T1000 (cell line): ENCODE data around the gene NAPG.
"Not testable (repeated sequence)": the region's sequence is repeated elsewhere in the genome, so short reads cannot be mapped to it uniquely, and the experiment has no call there.

Experiments
- DNase-seq: peaks from one replicate; lab custom pipeline; 2025; ENCODE audit warnings: mixed read lengths; lab: John Stamatoyannopoulos, UW

The NAPG gene

DNA sequence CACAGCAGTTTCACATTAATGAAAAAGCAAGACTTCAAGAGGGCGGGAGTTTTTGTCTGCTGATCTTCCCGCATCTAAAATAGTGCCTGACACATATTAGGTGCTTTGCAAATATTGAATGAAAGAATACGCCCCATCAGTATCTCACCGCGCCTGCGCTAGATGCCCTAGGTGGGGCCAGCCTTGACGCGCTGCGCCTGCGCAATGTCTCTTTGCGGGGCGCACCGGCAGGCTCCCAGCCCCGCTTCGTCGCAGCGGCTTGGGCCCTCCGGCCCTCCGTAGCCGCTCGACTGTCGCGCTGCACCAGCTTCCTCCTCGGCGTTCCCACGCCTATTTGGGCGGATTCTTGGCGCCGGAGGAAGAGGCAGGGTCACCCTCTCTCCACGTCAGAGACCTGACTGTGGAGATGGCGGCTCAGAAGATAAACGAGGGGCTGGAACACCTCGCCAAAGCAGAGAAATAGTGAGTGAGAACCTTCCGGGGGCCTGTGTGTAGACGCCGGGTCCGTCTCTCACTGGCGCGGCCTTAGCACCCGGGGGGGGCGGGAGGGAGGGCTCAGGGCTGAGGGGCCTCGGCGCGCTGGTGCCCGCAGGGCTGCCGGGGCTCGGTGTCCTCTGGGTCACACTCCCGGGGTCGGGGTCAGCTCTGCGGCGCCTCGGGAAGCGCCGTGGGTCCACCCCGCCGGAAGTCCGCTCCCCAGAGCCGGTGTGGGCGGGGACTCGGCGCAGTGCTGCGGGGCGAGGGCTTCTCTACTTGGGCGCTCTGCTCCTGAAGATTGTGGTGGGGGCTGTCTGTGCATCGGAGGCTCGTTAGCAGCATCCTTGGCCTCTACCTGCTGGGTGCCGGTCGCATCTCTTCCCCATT lies at the start of gene NAPG:
Gene NAPG (plus strand): TSS at position 331 of the 864 bp plus-strand sequence. CDS start 76 bp downstream, at position 407.
- peak; percentile 81 for DNase-seq

DNA sequence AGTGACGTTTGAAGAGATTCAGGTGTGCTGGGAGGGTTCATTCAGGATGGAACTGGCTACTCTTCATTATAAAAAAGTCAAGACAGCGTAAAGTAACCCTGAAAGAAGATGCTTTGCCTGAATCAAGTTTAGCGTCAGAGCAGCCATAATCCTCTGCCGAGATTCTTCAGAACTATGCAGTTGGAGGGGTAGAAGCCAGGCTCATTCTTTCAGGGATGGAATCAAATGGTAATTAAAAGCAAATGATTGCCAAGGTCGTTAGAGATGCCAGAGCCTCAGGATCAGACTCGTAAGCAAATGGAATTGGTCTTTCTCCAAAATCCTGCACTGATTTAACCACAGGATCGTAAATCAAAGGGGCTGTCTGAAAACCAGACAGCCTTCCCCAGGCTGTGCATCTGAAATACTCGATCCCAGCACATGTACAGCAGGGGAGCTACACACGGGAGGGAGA lies 49.5 kb upstream of the NAPG start:
- no peak for DNase-seq

DNA sequence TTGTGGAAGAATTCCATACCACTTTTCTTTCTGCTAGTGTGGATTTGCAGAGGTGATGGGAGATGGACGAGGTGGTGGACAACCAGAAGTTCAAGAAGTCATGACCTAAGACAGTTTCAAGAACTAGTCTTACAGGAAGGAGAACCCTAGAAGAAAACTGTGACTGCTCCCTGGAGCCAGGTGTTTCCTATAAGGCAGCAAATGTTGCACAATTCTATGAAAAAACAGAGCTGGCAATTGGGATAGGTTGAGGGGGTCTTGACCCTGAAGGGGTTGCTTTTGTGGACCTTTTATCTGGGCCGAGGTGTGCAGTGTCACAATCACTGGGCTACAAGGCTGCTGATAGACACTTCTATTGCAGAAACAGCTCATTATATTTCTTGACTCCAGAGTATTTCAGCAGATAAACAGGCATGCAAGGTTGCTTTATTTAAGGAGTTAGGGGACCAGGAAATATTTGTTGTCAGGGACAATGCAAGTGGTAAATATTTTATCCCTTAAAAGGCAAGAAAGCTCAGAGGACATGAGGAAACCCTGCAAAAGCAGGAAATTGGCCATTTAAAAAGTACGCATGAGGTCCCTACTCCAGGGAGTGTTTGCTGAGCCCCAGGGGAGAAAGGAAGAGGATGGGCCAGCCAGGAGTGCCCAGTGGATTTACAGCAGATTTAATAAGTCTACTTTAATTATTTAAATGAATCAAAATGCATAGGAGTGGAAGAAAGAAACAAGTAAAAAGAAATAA lies 48.5 kb upstream of the NAPG start:
- no peak for DNase-seq

DNA sequence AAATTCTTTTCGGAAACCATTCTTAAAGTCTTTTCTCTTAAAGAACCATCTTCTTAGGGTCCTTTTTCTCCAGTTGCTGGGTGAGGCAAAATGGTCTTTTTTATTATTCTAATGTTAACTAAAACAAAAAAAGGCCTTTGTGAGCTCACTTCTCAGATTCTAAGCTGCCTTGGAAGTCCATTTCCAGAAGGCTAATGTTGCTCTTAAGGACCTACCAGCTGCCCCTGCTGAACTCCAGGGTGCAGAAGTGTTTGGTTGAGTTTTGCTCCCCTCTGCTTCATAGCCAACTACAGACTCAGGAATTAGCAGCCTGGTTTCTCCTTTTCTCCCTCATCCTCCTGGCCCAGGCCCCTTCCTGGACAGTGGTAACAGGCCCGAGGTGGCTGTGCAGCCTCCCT lies 48.0 kb upstream of the NAPG start:
- no peak for DNase-seq

DNA sequence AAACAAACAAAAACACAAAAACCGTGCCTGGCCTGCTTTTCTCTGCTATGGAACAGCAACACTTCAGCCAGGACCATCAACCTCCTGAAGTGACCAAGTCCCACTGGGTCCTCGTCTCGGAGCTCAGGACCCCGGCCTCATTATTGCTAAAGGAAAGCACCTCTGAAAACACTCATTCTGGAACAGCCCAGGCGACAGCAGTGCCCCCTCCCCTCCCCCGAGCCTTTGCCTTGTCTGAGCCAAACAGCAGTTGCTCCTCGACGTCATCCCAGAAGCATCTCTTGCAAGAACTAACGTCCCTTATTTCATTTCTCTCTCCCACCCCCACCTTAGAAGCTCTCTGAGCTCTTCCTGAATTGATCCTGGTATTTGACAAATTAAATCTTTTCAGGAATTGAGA lies 44.0 kb upstream of the NAPG start:
- no peak for DNase-seq

DNA sequence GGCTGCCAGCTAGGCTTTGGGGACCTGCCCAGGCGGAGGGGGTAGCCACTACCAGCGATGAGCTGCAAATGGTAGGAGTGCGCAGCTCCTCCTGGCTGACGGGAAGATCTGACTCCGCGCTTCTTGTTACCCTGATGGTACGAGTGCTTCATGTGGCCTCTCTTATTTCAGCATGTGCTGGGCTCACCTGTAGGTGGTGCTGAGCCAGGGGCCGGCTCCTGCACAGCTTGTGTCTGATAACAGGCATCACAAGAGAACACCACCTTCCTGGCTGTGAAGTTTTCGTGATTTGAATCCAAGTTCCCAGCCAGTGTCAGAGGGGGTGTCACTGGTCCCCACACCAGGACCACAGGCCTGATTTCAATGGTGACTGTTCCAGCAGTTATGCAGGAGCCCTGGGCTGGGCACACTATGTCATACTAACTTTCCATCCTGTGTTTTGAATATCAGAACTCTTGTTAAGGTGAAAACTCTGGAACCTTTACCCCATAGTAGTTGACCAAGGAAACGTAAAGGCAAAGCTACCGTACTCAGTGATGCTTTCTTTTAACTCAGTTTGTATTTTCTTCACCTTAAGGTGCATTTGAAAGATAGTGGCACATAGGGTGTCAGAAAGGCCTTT lies 43.4 kb upstream of the NAPG start:
- no peak for DNase-seq

DNA sequence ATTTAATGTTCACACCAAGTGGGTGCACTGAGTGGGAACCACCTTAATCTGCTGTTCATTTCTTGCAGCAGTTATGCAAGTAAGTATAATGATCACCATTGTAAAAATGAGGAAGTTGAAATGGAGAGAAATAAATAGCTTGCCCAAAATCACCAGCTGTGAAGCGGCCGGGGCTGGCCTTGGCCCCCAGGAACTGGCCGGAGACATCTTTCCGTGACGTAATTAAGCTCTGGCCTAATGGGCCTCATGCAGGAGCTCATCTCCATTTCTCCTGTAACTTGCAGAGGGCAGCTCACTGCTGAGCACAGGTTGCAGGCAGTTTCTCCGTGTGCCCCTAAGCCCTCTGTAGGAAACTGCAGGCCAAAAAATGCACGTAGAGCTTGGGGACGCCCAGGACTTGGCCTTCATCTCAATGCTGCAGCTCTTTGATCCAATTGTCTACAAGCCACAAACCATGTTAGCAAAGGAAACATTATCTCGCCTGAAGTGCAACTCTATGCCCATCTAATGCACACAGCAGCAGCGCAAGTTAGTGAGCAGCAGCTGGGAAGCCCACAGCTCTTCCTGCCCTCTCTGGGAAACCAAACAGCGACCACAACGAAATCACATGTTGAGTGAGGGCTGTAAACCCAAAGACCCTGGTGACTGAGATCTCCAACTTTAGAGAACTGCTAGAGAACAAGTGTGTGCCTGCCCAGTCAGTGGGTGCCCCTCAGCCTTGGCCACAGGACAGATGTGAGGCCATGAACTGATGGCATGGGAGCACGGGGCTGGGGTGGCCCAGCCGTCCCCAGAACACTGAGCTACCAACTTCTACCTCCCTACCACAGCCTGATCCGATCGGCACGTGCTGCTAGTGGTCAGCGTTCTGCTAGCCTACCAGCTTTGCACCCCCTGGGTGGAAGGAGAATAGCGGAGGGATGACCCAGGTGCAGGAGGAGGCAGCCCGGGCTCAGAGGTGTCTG lies 42.6 kb upstream of the NAPG start:
- no peak for DNase-seq

DNA sequence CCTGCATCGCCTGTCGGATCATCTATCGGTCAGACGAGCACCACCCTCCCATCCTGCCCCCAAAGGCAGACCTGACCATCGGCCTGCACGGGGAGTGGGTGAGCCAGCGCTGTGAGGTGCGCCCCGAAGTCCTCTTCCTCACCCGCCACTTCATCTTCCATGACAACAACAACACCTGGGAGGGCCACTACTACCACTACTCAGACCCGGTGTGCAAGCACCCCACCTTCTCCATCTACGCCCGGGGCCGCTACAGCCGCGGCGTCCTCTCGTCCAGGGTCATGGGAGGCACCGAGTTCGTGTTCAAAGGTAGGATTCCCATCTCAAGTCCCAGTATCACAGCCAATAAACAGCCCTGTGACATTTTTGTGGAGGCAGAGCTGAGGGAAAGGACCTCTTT lies 40.4 kb upstream of the NAPG start:
- no peak for DNase-seq

DNA sequence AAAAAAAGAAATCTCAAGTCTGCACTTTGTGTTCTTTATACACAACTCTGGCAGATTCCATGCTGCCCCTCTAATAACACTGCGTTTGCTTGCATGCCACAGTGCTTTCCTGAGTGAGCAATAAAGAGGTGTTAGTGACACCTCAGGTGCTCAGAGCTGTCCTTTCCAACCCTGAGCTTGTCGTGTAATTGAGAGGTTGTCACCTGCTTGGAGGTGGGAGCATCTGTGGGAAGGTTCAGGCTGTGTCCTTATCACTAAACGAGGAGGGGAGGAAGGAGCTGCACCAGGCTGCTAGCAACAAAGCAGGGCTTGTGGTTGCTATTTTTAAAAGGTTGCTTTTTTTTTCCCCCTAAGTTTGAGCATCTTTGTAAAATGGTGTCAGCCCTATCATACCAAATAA lies 39.5 kb upstream of the NAPG start:
- DNase-seq, result no peak

DNA sequence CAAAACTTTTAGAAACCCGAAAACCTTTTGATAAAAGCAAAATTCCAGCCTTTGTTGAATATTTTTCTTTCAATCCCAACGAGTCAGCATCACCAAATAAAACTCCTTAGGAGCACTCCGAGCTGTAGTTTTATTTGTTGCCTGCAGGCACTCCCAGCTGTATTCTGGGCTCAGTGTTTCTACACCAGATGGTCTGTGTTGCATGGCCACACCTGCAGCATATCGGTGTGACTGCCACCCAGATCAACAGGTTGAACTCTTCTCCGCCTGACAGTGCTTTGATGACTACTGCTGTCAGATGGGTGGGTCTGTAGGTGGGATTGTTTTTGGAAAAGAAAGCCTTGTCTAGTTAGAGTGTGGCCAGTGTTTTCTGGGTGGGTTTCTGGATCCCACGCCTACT lies 38.7 kb upstream of the NAPG start:
- DNase-seq, result no peak

DNA sequence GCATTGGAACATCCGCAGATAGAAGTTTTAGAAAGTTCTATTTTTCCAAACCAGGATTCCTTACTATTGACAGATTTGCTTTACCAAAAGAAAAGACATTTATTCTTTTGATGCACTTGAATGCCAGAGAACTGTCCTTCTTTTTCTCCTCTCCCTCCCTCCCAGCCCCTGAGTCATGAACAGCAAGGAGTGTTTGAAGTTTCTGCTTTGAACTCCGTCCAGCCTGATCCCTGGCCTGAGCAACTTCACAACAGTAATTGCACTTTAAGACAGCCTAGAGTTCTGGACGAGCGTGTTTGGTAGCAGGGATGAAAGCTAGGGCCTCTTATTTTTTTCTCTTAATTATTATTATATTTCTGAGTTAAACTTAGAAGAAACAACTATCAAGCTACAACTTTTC lies 37.8 kb upstream of the NAPG start:
- no peak for DNase-seq

DNA sequence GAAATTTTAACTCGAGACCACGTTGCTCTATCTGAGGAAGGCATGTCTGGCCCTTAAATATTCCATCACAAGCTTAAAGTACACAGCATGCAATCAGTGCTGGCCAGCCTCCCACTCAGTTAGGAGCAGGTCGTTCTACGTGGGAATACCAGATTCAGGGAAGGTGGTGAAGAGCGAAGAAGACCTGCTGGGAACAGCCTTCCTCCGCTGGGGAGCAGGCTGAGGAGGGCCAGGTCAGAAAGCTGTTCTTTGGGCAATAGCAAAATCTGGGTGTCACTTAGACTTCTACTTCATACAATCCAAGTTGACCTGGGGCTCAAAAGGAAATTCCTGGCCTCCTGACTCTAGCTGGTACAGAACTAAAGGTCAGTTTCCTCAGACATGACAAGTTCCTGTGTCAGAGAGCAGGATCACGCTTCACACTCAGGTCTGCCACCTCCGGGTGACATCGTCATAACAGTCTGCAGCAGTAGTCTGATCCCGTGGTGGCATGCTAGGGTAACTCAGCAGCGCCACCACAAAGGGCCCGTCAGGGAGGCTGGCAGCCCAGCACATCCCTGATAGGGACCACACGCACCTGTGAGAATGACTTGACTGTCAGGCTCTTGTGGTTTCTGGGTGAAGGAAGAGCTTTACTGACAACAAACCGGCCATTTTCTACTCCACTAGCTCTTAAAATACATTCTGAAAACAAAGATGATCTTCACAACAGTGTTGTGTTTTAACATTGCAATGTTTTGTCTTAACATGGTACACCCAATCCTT lies 35.2 kb upstream of the NAPG start:
- no peak for DNase-seq

DNA sequence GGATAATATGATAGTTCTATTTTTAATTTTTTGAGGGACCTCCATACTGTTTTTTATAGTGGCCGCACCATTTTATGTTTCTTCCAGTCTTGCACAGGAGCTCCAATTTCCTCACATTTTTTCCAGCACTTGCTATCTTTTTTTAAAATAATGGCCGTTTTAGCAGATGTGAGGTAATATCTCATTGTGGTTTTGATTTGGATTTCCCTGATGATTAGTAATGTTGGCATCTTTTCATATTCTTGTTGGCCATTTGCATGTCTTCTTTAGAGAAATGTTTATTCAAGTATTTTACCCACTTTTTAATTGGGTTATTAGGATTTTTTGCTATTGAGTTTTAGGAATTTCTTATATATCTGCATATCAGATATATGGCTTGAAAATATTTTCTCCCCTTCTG lies 29.9 kb upstream of the NAPG start:
- DNase-seq, result no peak

DNA sequence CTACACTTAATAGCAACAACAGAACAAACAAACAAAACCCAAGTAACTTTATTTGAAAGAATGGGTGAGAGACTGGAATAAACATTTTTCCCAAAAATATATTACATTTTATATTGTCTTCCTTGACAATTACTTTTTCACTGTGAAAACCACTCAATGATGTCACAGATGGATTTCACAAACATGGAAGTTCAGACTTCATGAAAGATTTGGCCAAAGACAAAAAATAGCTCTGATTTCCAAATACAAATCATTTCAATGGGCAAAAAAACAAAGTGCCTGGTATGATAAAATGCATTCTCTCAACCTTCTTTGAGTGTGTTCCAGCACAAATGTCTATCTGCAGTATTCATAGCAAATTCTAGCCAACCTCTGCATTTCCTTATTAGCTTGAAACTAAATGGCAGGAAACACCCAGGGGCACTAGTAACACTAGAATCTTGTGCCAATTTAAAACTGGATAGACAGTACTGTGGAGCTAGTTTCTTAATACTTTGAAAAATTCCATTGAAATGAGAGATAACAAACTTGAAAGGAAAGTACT lies 28.5 kb upstream of the NAPG start:
- no peak for DNase-seq

DNA sequence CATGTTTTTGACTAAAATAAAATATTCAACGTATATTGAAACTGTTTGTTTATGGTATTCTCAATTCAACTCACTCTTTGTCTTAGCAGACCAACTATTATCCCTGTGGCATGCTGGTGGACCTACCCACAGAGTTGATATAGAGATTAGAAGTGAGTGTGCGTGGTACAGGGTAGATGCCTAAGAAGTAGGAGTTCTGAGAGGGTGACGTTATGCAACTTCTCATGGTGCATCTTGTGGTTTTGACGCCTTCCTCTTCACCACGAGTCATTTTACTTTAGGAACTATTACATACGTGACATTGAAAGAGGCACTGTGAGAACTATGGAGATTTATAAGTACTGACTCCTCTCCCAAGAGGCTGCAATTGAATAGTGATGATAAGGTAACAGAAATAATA lies 26.6 kb upstream of the NAPG start:
- no peak for DNase-seq

DNA sequence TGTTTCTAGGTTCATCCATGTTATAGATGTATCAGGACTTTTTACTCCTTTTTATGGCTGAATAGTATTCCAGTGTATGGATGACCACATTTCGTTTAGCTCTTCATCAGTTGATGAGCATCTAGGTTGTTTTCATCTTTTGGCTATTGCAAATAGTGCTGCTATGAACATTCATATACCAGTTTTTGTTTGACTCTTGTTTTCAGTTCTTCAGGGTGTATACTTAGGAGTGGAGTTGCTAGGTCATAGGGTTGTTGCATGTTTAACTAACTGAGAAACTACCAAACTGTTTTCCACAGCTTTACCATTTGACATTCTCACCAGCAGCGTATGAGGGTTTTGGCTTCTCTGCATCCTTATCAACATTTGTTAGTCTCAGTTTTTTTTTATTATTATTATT lies 25.8 kb upstream of the NAPG start:
- no peak for DNase-seq

DNA sequence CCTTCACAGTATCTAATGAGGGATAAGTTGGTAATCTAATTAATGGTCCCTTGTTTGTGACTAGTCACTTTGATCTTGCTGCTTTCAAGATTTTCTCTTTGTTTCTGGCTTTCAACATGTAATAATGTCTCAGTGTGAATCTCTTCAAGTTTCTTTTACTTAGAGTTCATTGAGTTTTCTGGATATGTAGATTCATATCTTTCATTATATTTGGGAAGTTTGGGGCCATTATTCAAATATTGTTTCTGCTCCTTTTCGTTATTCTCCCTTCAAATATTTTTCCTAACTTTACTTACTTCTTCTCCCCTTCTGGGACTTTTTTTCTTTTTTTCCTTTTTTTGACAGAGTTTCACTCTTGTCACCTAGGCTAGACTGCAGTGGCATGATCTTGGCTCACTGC lies 21.1 kb upstream of the NAPG start:
- no peak for DNase-seq

DNA sequence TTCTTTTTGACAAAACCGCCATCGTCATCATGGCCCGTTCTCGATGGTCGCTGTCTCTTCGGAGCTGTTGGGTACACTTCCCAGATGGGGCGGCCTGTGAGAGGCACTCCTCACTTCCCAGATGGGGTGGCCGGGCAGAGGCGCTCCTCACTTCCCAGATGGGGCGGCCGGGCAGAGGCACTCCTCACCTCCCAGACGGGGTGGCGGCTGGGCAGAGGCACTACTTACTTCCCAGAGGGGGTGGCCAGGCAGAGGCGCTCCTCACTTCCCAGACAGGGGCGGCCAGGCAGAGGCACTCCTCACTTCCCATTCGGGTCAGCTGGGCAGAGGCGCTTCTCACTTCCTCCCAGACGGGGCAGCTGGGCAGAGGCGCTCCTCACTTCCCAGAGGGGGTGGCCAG lies 19.9 kb upstream of the NAPG start:
- not testable (repeated sequence) for DNase-seq

DNA sequence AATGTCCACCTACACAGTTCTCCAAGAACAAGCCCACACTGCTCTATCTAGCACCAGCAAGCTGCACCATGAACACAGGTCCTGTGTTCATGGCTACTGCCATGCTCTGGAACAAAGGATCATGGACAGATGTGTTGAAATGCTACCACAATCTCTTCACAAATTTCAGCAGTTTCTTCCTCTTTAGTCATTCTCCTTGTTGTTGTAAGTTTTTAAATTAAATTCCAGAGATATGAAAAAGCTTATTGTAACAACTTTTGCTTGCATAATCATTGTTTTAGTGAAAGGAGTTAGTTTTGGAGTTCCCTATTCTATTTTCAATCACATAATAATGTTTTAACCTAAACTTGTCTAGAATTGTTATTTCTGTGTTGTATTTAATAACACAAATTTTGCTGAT lies 17.2 kb upstream of the NAPG start:
- no peak for DNase-seq

DNA sequence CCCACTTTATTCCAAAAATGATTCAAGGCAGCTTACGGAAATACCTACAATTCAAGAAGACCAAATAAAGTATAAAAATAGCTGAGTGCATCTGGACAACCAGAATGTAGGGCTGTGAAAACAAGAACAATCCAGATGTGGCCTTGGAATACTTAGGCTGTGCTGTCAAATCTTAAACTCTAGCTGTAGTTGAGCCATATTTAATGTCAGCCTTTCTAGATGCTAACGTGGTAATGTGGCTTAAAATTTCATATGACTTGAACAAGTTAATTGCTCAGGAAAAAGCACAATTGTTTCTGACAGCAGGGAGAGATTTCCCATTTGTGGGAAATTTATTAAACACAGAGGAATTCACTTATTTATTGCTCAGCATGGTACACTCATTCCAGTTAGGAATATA lies 14.6 kb upstream of the NAPG start:
- DNase-seq, result no peak

DNA sequence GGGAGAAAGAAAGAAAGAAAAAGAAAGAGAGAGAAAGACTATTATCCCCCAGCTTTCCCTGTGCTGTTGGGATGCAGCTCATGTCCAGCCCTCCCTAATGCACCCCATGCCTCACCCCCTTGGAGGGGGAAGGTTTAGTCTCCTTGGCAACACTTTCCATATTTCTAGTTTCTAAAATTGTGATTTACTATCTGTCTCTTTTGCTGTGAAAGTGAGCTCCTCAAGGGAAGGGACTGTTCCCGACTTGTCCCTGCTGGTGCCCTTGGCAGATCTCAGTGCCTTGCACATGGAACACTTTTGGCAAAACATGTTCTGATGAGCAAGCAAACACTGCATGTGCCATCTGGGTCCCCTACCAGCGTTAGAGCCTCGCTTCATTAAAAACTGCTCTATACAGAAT lies 11.7 kb upstream of the NAPG start:
- no peak for DNase-seq
